UCSD-AML1 (cell line): ENCODE data around the gene MTARC2.

Experiments
- DNase-seq: peaks from one replicate; lab custom pipeline; 2025; ENCODE audit not compliant: unreplicated experiment; lab: John Stamatoyannopoulos, UW

Gene MTARC2

GRCh38 chr1:220824031-220824989 lies 76.2 kb downstream of the MTARC2 start:
- no peak for DNase-seq

- no peak for DNase-seq
These were observed 77.9 kb downstream of the MTARC2 start for GRCh38 chr1:220825819-220826551.

GRCh38 chr1:220826729-220827128 lies 78.6 kb downstream of the MTARC2 start:
- no peak for DNase-seq

GRCh38 chr1:220827445-220828178 lies 79.5 kb downstream of the MTARC2 start:
- DNase-seq = no peak

GRCh38 chr1:220828179-220828490 lies 80.0 kb downstream of the MTARC2 start:
- DNase-seq = no peak

- DNase-seq = no peak
These were observed 80.9 kb downstream of the MTARC2 start for GRCh38 chr1:220828950-220829586.

- DNase-seq = no peak
These were observed 85.3 kb downstream of the MTARC2 start for GRCh38 chr1:220833436-220833835.
